NCI-H2196 treated with DMSO at 0.1 percent for 48 hours (cell line): ENCODE data around the gene ZNF474.

Experiments
- DNase-seq: peaks from one replicate; lab custom pipeline; 2025; ENCODE audit not compliant: unreplicated experiment; lab: John Stamatoyannopoulos, UW

Gene ZNF474

DNA sequence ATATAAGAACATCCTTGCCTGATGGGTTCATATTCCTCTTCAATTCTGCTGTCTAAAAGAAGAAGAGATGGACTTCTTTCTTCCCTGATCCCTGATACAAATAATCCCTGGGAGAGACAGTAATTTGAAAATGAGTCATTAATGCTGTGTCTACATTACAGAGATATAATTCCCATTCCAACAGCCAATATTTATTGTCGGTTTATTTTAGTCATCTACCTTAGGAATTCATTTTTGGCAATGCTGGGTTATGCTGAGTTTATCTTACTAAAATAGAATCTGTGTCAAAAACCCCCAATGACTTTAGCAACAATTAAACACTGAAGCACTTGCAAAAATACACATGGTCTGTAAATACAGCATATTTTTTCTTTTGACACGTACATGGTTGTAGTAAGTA lies 23.9 kb downstream of the ZNF474 start:
- no peak for DNase-seq

DNA sequence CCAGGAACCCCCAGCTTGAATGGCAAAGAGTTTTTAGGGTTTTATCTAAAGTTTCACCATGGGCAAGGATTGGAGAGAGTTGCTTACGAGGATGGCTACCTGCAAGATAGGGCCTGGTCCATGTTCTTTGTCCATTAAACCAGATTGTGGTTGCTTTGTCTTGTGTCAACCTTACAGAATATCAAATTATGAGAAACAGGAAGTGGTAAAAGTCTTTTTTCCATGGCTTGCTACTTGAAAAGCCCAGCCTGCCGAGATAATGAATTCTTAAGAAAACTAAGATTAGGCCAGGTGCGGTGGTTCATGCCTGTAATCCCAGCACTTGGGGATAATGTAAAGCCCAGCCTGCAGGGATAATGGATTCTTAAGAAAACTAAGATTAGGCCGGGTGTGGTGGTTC lies 24.4 kb downstream of the ZNF474 start:
- no peak for DNase-seq

DNA sequence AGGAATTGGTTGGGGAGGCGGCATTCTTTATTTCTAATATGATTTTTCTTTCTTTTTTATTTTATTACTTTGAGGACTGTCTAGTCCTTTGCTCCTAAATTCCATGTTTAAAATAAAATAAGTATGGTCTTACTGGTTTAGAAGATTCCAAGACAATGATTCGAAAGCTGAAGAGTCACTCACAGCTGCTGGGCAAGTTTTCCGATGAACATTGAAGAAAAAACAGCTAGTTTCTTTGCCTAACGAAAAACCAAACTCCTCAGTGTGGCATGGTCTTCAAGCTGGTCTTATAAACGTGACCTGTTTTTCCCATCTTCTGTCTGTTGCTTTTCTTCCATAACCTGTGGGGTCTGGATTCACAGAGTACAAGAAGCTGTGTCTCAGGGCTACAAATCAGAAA lies 25.1 kb downstream of the ZNF474 start:
- DNase-seq: no peak

DNA sequence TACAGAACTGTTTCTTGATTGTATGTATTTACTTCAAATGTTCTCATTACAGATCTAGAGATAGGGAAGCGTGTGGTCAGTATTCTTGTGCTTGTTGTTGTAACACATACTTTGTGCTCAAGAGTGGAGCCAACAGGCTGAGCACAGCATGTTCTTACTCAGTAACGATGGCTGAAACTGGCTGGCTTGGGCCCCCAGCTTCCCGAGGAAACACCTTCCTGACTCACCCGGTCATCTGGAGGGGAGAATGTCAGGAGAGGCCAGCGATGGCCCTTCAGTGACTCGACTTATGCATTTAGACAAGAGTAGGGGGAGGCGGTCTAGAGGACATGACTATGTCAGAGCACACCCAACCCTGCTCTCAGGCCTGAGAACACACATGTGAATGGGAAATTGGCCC lies 25.6 kb downstream of the ZNF474 start:
- DNase-seq: no peak

DNA sequence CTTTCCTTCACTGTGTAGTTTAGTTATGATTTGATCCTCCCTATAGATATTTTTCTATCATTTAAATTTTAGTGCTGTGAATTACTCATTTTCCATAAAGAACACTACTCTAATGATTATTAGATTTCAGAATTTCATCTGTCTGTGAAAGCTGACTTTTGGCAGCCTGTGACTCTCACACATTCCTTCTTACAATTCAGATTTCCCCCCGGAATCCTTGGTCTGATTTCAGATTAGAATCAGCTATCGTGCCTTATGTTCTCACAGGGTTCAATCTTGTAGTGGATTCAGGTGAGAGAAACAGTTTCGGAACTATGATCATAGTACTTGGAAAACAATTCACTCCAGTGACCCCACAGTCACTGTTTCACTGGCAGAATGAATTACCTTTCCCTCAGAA lies 26.2 kb downstream of the ZNF474 start:
- DNase-seq: no peak

DNA sequence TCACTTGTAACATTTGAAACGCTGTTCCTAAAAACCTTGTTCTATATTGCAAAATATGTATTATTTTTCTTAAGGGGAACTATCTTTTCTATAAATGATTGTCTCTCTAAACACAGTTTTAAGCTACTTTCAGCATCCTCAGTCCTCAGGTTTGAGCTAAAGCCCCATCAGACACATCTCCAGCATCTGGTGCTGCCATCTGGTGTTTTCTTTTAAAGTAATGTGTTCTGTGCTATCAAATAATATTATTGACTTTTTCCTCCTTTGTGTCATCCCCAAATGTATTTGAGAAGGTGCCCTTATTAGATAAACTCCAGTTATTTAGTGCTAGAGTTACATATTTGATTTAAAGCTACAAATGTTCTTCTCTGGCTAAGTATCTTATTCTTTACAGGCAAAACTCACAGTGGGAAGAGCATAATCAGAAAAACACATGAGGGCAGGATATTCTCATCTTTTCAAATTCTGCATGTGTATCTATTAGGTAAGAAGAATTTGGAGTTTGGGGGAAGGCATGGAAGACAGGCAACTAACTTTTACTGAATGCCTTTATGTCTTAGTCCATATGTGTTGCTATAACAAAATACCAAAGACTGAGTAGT lies 27.5 kb downstream of the ZNF474 start:
- no peak for DNase-seq

DNA sequence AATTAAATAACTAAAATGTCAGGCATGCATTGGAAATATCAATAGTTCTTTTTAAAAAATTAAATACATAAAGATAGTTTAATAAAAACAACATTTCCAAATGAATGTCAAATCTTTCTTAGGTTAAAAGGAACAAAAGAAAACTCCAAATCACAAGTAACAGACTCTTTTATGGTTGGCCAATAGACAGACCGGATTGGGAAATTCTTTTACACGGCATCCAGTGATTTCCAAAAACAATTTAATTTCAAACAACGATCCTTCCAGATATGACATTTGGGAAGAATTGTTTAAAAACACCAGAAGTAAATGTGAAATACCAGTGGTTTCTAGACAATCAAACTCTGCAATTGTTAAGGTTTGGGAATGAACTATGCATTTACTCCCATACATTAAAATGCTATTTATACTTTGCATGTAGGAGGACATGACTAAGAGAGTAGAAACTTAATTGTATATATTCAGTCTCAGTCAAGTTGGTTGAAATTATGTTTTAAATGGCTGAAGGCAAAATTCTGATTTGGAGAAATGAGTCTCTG lies 32.8 kb downstream of the ZNF474 start:
- DNase-seq: no peak

DNA sequence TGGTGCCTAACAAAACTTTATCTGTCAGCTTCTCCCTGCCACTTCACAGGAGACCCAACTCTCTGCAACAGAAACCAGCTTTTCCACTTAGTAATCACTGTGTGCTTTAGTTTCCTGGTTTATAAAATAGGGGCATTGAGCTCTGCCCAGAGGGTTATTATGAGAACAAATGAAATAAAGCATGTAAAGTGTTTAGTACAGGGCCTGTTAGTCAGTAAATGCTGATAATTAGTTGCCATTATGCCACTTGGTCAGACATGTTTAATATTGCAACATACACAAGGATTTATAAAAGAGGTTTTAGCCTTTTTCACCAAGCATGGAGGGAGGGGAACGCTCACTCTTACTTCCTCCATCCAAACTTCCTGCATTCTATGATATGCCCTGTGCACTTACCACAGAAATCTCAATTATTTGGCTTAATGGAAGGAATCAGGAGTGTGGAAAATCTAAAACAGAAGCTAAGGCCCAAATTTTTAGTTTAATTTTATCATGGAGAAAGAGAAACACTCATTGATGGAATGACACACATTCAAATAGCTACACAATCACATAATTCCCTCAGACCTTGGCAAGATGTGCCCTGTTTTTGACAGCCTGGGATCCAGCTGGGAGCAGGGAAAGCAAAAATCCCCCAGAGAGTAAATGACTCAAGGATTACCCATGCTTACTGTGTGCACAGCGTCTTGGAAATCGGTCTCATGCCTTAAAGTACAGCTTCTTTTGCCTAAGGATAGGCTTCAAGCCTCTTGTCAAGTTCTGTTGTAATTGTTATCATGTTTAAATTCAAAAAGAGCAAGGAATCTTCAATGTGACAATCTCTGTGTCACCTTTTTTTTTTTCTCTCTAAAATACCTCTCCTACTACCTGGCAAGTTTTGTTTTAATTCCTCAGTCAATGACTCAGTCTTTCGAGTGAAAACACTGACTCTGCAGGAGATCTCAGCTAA lies 34.0 kb downstream of the ZNF474 start:
- DNase-seq: no peak

DNA sequence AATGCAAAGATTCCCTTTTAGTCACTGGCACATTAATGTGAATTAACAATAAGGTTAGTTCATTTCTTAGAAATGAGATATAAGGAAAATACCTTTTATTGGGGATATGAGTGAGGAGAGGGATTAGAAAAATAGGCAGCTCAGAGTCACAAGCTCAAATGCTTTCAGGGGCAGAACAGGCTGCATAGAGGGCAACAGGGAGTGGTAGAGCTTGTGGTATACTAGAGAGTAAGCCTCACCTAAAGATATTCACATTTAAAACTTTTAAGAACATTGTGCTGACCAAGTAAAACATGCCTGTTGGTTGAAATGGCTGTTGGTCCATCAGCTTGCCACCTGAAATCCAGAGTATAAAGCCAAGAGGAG lies 34.7 kb downstream of the ZNF474 start:
- DNase-seq: no peak

DNA sequence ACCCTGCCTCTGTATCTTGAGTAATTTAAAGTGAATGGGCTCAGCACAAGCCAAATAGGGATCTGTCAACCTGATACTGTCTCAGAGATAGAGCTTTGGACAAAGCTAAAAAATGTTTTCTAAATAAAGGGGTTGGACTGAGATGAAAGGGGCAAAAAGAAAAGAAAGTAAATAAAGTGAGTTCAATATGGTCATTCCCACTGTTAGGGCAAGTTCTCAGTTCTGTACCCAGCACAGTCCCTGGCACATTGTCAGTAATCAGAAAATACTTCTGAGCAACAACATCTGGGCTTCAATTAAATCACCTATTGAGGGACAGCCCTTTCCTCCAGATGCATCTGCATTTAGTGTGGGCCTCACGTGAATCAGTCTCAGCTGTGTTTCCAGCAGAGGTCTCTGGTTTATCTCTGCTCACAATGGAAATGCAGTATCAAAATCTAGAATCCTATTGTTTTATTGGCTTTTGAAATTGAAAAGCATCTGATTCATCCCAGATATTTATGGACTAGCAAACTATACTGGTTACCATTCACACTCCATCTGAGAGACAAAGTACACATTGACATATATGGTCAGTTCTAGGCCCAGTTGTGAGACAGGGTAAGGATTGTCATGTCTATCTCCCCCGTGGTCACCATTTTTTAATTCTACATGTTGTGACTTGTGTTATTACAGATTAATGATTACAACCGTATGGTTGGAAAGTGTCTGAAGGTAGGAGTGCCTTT lies 35.6 kb downstream of the ZNF474 start:
- no peak for DNase-seq

DNA sequence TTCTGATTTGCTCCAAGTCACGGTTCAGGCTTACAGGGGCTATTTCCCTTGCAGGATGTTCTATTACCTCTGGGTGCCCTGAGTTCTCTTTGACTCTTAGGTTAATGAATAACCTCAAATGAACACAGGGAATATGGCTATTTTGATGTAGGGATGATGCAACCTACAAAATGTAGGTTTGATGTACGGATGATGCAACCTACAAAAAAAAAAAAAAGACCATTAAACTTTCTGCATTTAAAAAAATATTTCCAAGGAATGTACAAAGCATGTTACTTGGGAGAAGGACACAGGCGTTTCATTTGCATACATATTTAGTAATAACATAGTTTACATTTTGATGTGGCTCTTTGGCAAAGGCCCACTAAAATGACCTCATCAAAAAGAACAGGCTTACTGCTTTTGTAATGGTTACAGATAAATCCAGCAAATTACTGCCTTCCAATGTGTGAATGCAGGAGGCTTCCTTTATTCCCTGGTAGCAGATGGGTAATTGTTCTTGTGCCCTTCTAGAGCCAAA lies 36.3 kb downstream of the ZNF474 start:
- no peak for DNase-seq

DNA sequence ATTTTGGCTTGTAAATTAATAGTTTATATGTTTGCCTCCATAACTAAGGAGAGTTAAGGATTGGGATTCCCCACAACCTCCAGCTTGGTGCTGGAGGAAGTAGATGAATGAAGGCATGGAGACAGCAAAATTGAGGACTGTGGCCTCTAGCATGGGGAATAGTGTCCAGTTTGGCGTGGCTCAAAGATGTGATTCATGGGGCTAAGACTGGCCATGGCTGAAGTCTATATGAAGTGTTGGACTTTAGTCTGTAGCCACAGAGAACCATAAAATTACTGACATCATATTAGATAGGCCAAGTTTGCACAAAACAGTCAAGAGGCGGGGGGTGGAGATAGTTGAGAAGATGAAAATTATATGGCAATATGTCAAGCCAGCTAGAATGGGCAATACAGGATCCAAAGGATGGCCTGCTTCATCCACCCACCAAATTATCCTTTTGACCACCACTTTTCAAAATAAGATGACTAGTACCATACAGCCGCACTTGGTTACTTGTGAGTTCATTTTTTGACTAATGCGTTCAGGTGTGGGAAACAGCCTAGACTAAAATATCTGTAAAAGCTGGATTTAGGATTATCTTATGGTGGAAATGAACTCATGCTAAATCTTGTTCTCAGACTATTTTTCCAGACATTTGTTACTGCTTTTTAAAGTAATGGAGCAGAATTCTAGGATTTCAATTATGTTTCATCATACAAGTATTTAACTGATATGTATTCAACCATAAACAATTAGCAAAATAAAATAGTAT lies 40.2 kb downstream of the ZNF474 start:
- no peak for DNase-seq

DNA sequence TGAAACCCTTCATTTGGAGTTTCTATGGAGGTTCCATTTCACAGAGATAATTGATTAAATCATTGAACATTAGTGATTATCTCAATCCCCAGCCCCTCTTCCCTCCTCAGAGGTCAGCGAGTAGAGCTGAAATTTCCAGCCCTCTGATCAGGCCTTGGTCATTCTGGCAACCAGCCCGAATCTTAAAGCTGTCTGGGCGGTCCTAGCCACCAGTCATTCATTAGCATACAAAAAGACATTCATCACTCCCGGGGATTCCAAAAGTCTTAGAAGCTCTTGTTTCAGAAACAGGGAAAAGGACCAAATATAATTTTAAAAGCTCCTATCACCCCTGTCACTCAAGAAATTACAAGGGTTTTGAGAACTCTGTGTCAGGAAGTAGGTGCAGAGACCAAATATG lies 41.3 kb downstream of the ZNF474 start:
- DNase-seq: no peak

DNA sequence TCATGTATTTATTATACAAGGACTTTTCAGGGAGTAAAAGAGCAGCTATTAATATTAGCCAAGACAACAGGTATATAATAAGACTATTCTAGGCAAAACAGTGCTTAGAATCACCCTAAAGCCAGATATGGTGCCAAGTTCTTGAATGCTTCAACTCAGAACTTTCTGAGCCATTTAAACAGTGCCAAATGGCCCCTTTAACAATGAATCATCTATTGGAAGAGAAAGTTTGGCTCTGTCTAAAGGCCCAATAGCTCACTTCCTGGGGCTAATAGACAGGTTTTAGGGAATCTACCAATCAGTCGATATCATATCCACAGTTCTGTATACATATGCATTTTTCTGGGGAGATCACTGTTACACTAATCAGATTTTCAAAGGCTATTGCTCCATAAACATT lies 42.9 kb downstream of the ZNF474 start:
- no peak for DNase-seq

DNA sequence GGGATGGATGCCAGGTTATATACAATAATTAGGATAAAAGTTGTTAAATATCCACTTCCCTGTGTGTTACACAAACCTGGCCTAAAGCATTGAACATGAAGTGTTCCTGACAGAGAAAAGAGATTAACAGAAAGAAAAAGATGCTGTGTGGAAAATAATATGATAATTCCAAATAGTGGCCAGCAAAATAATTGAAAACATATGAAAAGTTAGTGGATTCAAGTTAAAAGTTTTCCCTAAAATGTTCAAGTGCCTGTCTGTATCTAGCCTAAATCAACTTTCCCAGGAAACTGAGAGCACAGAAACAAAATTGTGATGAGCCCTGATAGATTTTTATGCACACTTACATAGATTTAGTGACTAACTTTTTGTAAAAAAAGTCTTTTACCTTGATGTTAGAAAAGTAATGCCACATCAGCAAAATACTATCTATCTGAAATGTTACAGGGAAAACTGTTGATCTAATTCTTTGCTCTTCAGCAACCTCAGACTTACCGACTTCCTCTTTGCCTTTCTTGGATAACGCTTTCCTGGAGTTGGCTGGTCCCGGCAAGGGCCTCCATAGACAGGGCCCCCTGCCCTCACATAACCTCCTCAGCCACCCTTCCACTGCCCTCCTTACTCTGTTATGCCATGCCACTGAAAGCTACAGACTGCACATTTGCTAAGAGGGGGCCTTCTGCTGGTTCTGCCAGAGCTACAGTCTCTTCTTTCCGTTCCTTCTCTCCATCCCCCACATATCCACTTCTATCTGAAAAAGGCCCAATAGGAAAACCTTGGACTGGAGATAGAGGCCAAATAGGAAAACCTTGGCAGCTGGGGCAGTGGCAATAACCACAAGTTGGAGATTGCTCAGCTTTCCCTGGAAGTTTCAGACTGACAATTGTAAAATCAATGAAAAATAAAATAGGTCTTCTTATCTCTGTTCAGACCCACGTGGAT lies 44.4 kb downstream of the ZNF474 start:
- DNase-seq: no peak

DNA sequence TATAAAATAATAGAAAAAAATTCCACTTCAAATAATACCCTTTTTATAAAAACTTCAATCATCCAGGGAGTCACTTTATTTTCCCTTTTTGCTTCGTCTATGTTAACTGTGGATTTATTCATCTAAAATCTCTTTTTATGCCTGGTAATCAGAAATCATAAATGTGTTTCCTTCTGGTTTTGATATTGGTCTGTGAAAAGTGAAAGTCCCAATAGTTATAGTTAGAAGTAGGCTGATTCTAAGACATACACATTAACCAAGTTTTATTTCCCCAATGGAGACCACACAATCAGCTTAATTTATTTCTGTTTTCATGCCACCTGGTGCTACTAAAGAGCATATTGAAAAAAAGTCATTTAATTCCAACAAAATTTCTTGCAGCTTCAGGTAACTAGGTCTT lies 45.7 kb downstream of the ZNF474 start:
- DNase-seq: no peak

DNA sequence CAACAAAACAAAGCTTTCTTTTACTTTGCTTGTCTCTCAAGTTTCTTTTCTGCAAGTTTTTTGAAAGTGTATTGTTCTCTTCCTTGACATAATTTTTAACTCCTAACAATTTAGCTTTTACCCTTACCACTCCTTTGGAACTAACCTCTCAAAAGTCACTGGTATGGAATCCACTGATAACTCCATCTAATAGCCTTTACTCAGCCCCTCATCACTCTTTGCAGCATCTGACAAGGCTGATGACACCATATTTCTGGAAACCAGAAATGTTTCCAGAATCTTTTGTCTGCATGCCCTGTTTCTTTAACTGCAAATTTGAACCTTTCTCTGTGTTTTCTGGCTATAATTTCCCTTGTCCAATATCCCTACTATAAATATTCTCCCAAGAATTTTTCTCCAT lies 46.5 kb downstream of the ZNF474 start:
- DNase-seq: no peak

DNA sequence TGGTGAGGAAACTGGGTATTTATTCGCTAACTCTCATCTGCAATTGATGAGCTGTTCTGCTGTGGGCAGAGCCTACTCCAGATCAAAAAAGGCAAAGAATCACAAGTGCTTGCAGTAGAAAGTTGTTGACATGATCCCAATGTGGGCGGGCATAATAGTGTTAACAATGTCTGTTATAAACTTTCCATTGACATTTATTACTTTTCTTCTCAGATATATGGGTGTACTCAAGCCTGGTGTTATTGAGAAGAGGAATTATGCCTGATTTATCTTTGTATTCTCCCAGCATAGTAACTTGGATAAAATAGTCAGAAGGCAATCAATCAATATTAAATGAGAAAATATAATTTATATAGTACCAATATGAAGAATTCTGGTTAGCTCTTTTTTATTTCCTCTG lies 47.8 kb downstream of the ZNF474 start:
- no peak for DNase-seq

DNA sequence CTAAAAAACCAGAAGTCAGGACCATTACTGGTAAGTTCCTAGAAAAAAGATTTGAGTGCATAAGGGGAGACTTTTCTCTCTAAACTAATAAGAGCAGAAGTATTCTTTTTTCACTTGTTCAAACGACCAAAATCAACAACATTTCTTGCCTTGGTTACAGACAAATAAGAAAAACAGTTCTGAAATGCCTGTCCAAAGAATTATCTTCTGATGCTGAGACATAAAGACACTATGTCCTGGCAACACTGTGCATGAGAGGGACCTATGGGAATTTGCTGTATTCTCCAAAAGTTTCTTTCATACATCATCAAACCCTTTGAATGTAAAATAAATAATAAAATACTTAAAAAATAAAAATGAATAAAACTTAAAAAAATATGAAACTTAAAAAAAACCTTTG lies 50.4 kb downstream of the ZNF474 start:
- no peak for DNase-seq
